Activated T-cell treated with anti-CD3 and anti-CD28 coated beads for 4 hours (primary cell): Measurements from ENCODE around the gene SORCS3.

Experiments
- DNase-seq: peaks from one replicate; pipeline ENCODE4 v3.0.0-alpha.2; 2020

The SORCS3 gene

GRCh38 chr10:104779701-104780100, 138.6 kb downstream of the SORCS3 start:
- no peak for DNase-seq

GRCh38 chr10:104780165-104780564, 139.1 kb downstream of the SORCS3 start:
- DNase-seq: no peak

GRCh38 chr10:104780946-104781595, 140.0 kb downstream of the SORCS3 start:
- no peak for DNase-seq

GRCh38 chr10:104784452-104784851, 143.4 kb downstream of the SORCS3 start:
- DNase-seq: no peak

GRCh38 chr10:104791471-104791870, 150.4 kb downstream of the SORCS3 start:
- DNase-seq: no peak

GRCh38 chr10:104795411-104795810, 154.3 kb downstream of the SORCS3 start:
- DNase-seq: no peak

GRCh38 chr10:104796823-104797222, 155.7 kb downstream of the SORCS3 start:
- DNase-seq: no peak

- no peak for DNase-seq
Measured at GRCh38 chr10:104802941-104803340, 161.9 kb downstream of the SORCS3 start.

GRCh38 chr10:104804880-104805279, 163.8 kb downstream of the SORCS3 start:
- no peak for DNase-seq

- no peak for DNase-seq
Measured at GRCh38 chr10:104806801-104807200, 165.7 kb downstream of the SORCS3 start.

GRCh38 chr10:104807581-104808310, 166.7 kb downstream of the SORCS3 start:
- no peak for DNase-seq

GRCh38 chr10:104809288-104810090, 168.4 kb downstream of the SORCS3 start:
- no peak for DNase-seq

- no peak for DNase-seq
Measured at GRCh38 chr10:104811166-104811565, 170.1 kb downstream of the SORCS3 start.

GRCh38 chr10:104816501-104816900, 175.4 kb downstream of the SORCS3 start:
- no peak for DNase-seq

GRCh38 chr10:104819731-104820130, 178.6 kb downstream of the SORCS3 start:
- no peak for DNase-seq

- no peak for DNase-seq
Measured at GRCh38 chr10:104822088-104822487, 181.0 kb downstream of the SORCS3 start.

GRCh38 chr10:104824380-104825006, 183.4 kb downstream of the SORCS3 start:
- DNase-seq: no peak

- DNase-seq: no peak
Measured at GRCh38 chr10:104831272-104831671, 190.2 kb downstream of the SORCS3 start.

- DNase-seq: no peak
Measured at GRCh38 chr10:104834580-104834979, 193.5 kb downstream of the SORCS3 start.

- DNase-seq: no peak
Measured at GRCh38 chr10:104835422-104835821, 194.3 kb downstream of the SORCS3 start.

- DNase-seq: no peak
Measured at GRCh38 chr10:104842704-104843103, 201.6 kb downstream of the SORCS3 start.

GRCh38 chr10:104844073-104844472, 203.0 kb downstream of the SORCS3 start:
- DNase-seq: no peak

- DNase-seq: no peak
Measured at GRCh38 chr10:104850023-104850422, 208.9 kb downstream of the SORCS3 start.
